GM12864 (cell line): ENCODE measurements around the gene RSU1.

Experiments used
- DNase-seq: peaks from one replicate; pipeline ENCODE4 v3.0.0-alpha.2; 2011; ENCODE audit warnings: low read depth
- H3K4me3 ChIP-seq: 2 replicates; pipeline ENCODE4 v1.5.1; 2011; ENCODE audit warnings: mild to moderate bottlenecking, low read depth, low read length, control low read depth
- TF ChIP-seq, protein P1 (sequence below): IDR thresholded peaks from 2 replicates; pipeline ENCODE4 v1.5.1; 2011; ENCODE audit warnings: low read depth, mild to moderate bottlenecking, moderate library complexity, low read length, control low read depth, inconsistent platforms; ENCODE audit errors: missing control alignments

Gene RSU1

DNA sequence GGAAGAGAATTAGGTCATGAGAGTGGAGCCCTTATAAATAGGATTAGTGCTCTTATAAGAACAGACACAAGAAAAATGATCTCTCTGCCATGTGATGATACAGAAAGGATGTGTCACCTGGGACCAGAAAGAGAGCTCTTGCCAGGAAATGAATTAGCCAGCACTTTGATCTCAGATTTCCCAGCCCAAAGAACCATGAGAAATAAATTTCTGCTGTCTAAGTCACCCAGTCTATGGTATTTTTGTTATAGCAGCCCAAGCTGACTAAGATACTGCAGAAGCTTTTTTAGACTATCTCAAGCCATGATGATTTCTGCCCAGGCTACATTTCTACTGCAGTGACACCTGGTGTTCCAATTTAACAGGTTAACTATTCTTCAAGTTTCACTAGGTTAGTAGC, 84.8 kb downstream of the RSU1 start:
- no peak for DNase-seq
- H3K4me3 ChIP-seq = no peak overlapping the region
- TF ChIP-seq, protein P1, sequence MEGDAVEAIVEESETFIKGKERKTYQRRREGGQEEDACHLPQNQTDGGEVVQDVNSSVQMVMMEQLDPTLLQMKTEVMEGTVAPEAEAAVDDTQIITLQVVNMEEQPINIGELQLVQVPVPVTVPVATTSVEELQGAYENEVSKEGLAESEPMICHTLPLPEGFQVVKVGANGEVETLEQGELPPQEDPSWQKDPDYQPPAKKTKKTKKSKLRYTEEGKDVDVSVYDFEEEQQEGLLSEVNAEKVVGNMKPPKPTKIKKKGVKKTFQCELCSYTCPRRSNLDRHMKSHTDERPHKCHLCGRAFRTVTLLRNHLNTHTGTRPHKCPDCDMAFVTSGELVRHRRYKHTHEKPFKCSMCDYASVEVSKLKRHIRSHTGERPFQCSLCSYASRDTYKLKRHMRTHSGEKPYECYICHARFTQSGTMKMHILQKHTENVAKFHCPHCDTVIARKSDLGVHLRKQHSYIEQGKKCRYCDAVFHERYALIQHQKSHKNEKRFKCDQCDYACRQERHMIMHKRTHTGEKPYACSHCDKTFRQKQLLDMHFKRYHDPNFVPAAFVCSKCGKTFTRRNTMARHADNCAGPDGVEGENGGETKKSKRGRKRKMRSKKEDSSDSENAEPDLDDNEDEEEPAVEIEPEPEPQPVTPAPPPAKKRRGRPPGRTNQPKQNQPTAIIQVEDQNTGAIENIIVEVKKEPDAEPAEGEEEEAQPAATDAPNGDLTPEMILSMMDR = no peak

DNA sequence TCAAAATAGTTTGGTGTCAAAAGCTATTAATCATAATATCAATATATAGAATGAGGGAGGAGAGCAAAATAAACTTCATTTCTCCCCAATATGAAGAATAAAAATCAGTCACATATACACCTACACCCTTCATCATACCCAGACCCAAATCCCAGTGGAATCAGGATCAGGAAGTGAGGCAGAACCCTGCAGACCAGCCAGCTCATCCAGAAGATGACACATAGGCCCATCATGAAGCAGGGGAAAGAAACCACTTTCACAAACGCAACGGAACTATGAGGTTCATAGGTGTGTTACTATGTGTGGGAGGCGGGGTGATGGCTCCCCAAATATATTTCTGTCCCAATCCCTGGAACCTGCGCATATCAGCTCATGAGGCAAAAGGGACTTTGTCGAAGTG, 89.0 kb downstream of the RSU1 start:
- DNase-seq = no peak
- H3K4me3 ChIP-seq = no peak overlapping the region
- TF ChIP-seq, protein P1 = no peak

DNA sequence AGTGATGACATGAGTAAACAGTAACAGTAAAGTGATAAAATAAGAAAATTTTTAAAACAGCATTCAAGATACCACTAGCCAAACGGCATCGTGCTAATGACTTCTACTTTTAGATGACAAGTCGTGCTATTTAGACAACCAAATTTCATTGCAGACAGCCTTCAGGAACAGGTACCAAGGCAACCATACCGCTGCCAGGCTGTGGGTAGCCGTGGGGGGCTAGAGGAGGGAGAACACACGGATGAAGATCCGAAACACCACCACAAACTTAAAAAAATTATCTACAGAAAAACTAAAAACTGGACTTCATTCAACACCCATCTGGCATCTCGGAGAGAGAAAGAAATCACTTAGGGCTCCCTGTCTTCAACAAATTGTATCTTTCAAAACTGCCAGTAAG, 89.6 kb downstream of the RSU1 start:
- TF ChIP-seq, protein P1 = no peak
- no peak overlapping the region for H3K4me3 ChIP-seq
- no peak for DNase-seq

DNA sequence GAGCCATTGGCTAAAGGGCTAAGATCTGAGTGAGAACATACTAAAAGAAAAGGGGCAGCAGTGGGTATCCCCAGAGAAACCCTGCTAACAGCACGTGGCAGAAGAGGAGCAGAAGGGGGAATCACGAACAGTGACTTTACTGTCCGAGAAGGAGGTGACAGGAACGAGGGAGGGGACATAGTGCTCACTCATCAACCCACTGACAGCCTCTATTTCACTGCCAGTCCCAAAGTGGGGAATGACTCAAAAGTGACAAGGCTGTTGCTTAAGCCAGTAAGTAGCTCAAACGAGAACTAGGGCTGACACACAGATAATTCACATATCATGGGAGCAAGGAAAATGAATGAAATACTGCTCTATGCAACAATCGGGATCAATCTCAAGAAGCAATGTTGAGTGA, 92.7 kb downstream of the RSU1 start:
- TF ChIP-seq, protein P1 = no peak
- DNase-seq = no peak
- no peak overlapping the region for H3K4me3 ChIP-seq

DNA sequence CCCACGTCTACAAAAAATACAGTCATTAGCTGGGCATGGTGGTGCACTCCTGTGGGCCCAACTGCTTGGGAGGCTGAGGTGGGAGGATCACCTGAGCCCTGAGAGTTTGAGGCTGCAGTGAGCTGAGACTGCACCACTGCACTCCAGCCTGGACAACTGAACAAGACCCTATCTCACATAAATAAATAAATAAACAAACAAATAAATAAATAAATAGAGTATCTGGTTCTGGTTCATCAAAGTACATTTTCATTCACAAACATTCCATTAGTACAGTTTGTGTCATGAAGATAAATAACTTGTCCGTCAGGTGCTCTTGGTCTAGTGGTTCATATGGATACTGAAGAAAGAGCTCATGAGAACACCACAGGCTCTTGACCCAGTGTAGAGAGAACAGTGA, 96.4 kb downstream of the RSU1 start:
- no peak for DNase-seq
- no peak overlapping the region for H3K4me3 ChIP-seq
- TF ChIP-seq, protein P1 = no peak

DNA sequence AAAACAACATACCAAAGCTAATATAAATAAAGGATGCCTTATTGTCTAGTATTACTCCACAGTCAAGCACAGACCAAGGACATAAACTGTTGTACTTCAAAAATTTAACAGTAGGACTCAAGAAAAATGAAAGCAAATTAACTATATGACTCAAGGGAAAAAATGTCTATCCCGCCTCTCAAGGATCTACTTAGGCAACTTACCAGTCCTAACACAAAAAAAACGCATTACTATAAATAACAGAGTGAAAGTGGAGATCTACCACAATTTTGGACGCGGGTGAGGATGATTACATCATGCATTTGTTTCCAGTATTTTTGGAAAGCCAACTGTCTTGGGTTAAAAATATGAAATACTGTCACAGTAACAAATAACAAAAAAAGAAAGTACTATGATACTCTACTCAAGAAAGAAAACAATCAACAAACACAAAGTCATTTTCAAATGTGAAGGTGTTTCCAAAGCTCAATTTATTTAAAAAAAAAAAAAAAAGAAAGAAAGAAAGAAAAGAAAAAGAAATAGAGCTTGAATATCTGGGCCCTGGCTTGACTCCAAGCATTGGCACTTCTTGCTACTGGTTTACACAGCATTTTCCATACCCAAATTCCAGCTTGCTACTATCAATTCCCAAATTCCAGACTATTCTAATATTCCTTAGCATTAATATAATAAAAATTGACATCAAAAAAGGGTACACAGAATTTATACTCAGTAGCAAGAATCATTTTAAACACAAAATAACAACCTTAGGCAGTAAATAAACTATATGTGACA, 99.4 kb downstream of the RSU1 start:
- TF ChIP-seq, protein P1 = no peak
- no peak overlapping the region for H3K4me3 ChIP-seq
- no peak for DNase-seq

DNA sequence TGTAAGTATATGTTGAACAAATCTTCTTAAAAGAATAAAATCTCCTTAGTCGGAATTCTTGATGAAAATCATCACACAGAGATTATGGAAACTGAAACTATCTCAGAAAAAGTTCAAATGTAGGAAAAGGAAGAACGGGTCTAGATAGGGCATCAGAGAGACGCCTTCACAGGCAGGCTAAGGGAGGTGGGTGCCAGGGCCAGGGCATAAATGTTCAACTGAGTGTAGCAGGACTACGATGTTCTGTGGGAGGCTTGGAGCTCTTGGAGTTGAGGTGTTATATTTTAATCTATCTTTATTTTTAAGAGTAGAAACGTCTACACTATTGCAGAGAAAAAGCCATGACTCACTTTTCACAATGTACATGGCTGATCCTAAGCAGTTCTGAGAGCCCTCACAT, 101.2 kb downstream of the RSU1 start:
- no peak overlapping the region for H3K4me3 ChIP-seq
- DNase-seq = no peak
- TF ChIP-seq, protein P1 = no peak
